H9 (cell line): ENCODE results near the gene DNAL1. TPM values are rescaled to one million over a fixed set of nuclear protein-coding genes. Genes with fewer than 3 reads are reported as not detected.

Source experiments
- DNase-seq: peaks from one replicate; pipeline ENCODE4 v3.0.0-alpha.2; 2017
- H2AFZ ChIP-seq: one replicate; pipeline ENCODE4 v1.6.1; 2013; ENCODE audit warnings: mild to moderate bottlenecking, low read length, control low read depth, moderate library complexity
- H2AK5ac ChIP-seq: 2 replicates; pipeline ENCODE4 v1.6.1; 2013; ENCODE audit warnings: low read length, control low read depth, mixed read lengths; ENCODE audit not compliant: insufficient read length
- H2BK120ac ChIP-seq: one replicate; pipeline ENCODE4 v1.6.1; 2013; ENCODE audit warnings: low read depth, mild to moderate bottlenecking, low read length, control low read depth, inconsistent platforms; ENCODE audit not compliant: poor library complexity, severe bottlenecking
- H2BK12ac ChIP-seq: 2 replicates; pipeline ENCODE4 v1.6.1; 2013; ENCODE audit warnings: low read length, control low read depth, mixed read lengths, low read depth; ENCODE audit not compliant: insufficient read length
- H2BK15ac ChIP-seq: 2 replicates; pipeline ENCODE4 v1.6.1; 2013; ENCODE audit warnings: low read depth, low read length, control low read depth
- H2BK20ac ChIP-seq: one replicate; pipeline ENCODE4 v1.6.1; 2013; ENCODE audit warnings: low read depth, mild to moderate bottlenecking, low read length, control low read depth, inconsistent platforms; ENCODE audit not compliant: poor library complexity, severe bottlenecking
- H2BK5ac ChIP-seq: 2 replicates; pipeline ENCODE4 v1.6.1; 2013; ENCODE audit warnings: low read length, control low read depth, mixed read lengths; ENCODE audit not compliant: insufficient read length
- H3K14ac ChIP-seq: 2 replicates; pipeline ENCODE4 v1.6.1; 2013; ENCODE audit warnings: low read length, control low read depth; ENCODE audit not compliant: insufficient read depth
- H3K18ac ChIP-seq: 2 replicates; pipeline ENCODE4 v1.6.1; 2013; ENCODE audit warnings: low read depth, mild to moderate bottlenecking, mixed read lengths, low read length, control low read depth; ENCODE audit not compliant: insufficient read length
- H3K23ac ChIP-seq: 2 replicates; pipeline ENCODE4 v1.6.1; 2013; ENCODE audit warnings: low read length, control low read depth, mixed read lengths, low read depth; ENCODE audit not compliant: insufficient read length
- H3K23me2 ChIP-seq: 2 replicates; pipeline ENCODE4 v1.6.1; 2013; ENCODE audit warnings: low read depth, mild to moderate bottlenecking, mixed read lengths, low read length, control low read depth; ENCODE audit not compliant: insufficient read length, poor library complexity, severe bottlenecking
- H3K27ac ChIP-seq: 2 replicates; pipeline ENCODE4 v1.5.1; 2013; ENCODE audit warnings: low read length, control low read depth, mixed read lengths, low read depth; ENCODE audit not compliant: insufficient read length
- H3K27me3 ChIP-seq: 2 replicates; pipeline ENCODE4 v1.6.1; 2013; ENCODE audit warnings: low read length, control low read depth, inconsistent platforms; ENCODE audit not compliant: insufficient read depth
- H3K4ac ChIP-seq: 2 replicates; pipeline ENCODE4 v1.6.1; 2013; ENCODE audit warnings: low read depth, mild to moderate bottlenecking, control low read depth, inconsistent platforms, low read length, moderate library complexity
- H3K4me1 ChIP-seq: 2 replicates; pipeline ENCODE4 v1.6.1; 2013; ENCODE audit warnings: low read length, control low read depth, inconsistent platforms; ENCODE audit not compliant: insufficient read depth
- H3K4me2 ChIP-seq: 2 replicates; pipeline ENCODE4 v1.6.1; 2013; ENCODE audit warnings: low read length, control low read depth, mixed read lengths; ENCODE audit not compliant: insufficient read length, insufficient read depth
- H3K56ac ChIP-seq: 2 replicates; pipeline ENCODE4 v1.6.1; 2013; ENCODE audit warnings: low read depth, mild to moderate bottlenecking, mixed read lengths, low read length, control low read depth; ENCODE audit not compliant: insufficient read length
- H3K79me1 ChIP-seq: 2 replicates; pipeline ENCODE4 v1.6.1; 2013; ENCODE audit warnings: low read depth, mild to moderate bottlenecking, moderate library complexity, low read length, control low read depth, inconsistent platforms; ENCODE audit not compliant: insufficient read depth, poor library complexity, severe bottlenecking
- H3K79me2 ChIP-seq: 2 replicates; pipeline ENCODE4 v1.6.1; 2013; ENCODE audit warnings: low read length, control low read depth, inconsistent platforms; ENCODE audit not compliant: insufficient read depth
- H3K9ac ChIP-seq: 2 replicates; pipeline ENCODE4 v1.6.1; 2013; ENCODE audit warnings: low read length, control low read depth, mixed read lengths; ENCODE audit not compliant: insufficient read length; ENCODE audit errors: extremely low read depth
- H3K9me3 ChIP-seq: one replicate; pipeline ENCODE4 v1.6.1; 2013; ENCODE audit warnings: low read depth, low read length, inconsistent platforms; ENCODE audit not compliant: control insufficient read depth
- H3T11ph ChIP-seq: one replicate; pipeline ENCODE4 v1.6.1; 2013; ENCODE audit warnings: mild to moderate bottlenecking, low read length, control low read depth, inconsistent platforms
- H4K20me1 ChIP-seq: one replicate; pipeline ENCODE4 v1.6.1; 2013; ENCODE audit not compliant: control insufficient read depth, insufficient read length, insufficient read depth
- H4K5ac ChIP-seq: 2 replicates; pipeline ENCODE4 v1.6.1; 2013; ENCODE audit warnings: low read depth, mild to moderate bottlenecking, mixed read lengths, low read length, control low read depth; ENCODE audit not compliant: insufficient read length
- H4K8ac ChIP-seq: replicated peaks from 2 replicates; pipeline ENCODE4 v1.6.1; 2013; ENCODE audit warnings: low read length, control low read depth, mixed read lengths, low read depth; ENCODE audit not compliant: insufficient read length
- H4K91ac ChIP-seq: 2 replicates; pipeline ENCODE4 v1.6.1; 2013; ENCODE audit warnings: low read depth, mild to moderate bottlenecking, moderate library complexity, mixed read lengths, low read length, control low read depth; ENCODE audit not compliant: insufficient read length
- H3K27ac Mint-ChIP-seq, 3 experiments: 2 replicates in 2 of 3; 3 replicates in 1 of 3; pipeline ENCODE4 v1.8.0; 2020 to 2021; ENCODE audit warnings: mixed read lengths in 3 of 3, mild to moderate bottlenecking in 1 of 3, moderate library complexity in 1 of 3
- H3K27me3 Mint-ChIP-seq: 2 replicates; pipeline ENCODE4 v1.8.0; 2021; ENCODE audit warnings: low read depth, mild to moderate bottlenecking, moderate library complexity, mixed read lengths
- H3K36me3 Mint-ChIP-seq, 3 experiments: 2 replicates in 2 of 3; 3 replicates in 1 of 3; pipeline ENCODE4 v1.8.0; 2020 to 2021; ENCODE audit warnings: low read depth in 3 of 3, mixed read lengths in 3 of 3; ENCODE audit not compliant: insufficient read depth in 1 of 3
- H3K4me1 Mint-ChIP-seq, 2 experiments: 2 replicates each; pipeline ENCODE4 v1.8.0; 2020; ENCODE audit warnings: mixed read lengths in 2 of 2
- H3K4me3 Mint-ChIP-seq, 2 experiments: 2 replicates in 1 of 2; 3 replicates in 1 of 2; pipeline ENCODE4 v1.8.0; 2020 to 2021; ENCODE audit warnings: mild to moderate bottlenecking in 2 of 2, mixed read lengths in 2 of 2, moderate library complexity in 1 of 2
- H3K9me3 Mint-ChIP-seq, 2 experiments: 2 replicates in 1 of 2; 3 replicates in 1 of 2; pipeline ENCODE4 v1.8.0; 2020; ENCODE audit warnings: mild to moderate bottlenecking in 2 of 2, mixed read lengths in 2 of 2, moderate library complexity in 1 of 2
- total RNA-seq: library from RNA; stranded (reverse); gene quantifications from 2 replicates; pipeline ENCODE4 v1.2.1, GENCODE V29; 2021
- TF ChIP-seq, protein P1 (sequence below): fragments of 200-600 bp; sonication (generic); conservative IDR thresholded peaks from 3 replicates; pipeline ENCODE4 v1.8.0; 2021; ENCODE audit warnings: antibody characterized with exemption, mild to moderate bottlenecking

DNAL1 gene
- total RNA-seq, 1 experiment from 2014 or later: 17.7 TPM

DNA sequence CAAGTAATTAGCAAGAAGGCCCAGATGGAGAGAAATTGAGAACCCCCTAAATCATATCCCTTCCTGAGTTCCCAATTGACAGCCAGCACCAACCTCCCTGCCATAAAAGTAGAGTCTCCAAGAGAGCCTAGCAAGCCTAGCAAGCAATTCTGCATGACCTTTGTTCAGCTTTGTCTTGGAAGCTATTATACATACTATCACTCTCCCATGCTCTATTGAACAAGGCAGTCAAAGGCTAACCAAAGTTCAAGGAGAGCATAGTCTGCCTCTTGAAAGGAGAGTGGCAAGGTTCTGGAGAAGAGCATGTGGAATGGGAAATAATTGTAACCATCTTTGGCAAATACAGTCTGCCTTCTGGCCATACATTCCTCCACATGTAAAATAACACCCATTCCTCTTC is 45.3 kb upstream of the DNAL1 start:
- H2BK5ac ChIP-seq: no peak overlapping the region
- H3K9me3 ChIP-seq: no peaks in the 10 kb centered on the region
- no peaks in the 10 kb centered on the region for H4K20me1 ChIP-seq
- no peak overlapping the region for H3K9ac ChIP-seq
- no peak overlapping the region for H2BK20ac ChIP-seq
- H3K4ac ChIP-seq: no peak overlapping the region
- H3K4me1 ChIP-seq: no peaks in the 10 kb centered on the region
- H3K4me2 ChIP-seq: no peak overlapping the region
- H3K23me2 ChIP-seq: no peaks in the 10 kb centered on the region
- no peaks in the 10 kb centered on the region for H3K27me3 ChIP-seq
- Mint-ChIP-seq H3K36me3 (peaks cover 0 to 2% (median under 1%) of the 10 kb centered on the region in 3 experiments; a peak in 2 of 7 replicates), H3K4me3 (no peak overlapping the region), H3K27me3 (no peaks in the 10 kb centered on the region; the same call in 1 of the 2 replicates), H3K4me1 (no peaks in the 10 kb centered on the region), H3K9me3 (peaks cover under 1 to 3% of the 10 kb centered on the region in 2 experiments; a peak in 2 of 5 replicates), H3K27ac (no peak overlapping the region)
- H4K5ac ChIP-seq: no peak overlapping the region
- H2BK15ac ChIP-seq: no peak overlapping the region
- no peaks in the 10 kb centered on the region for H3K79me2 ChIP-seq
- H4K91ac ChIP-seq: no peak overlapping the region
- no peak overlapping the region for H2AFZ ChIP-seq
- no peak overlapping the region for H2AK5ac ChIP-seq
- no peak overlapping the region for H3K56ac ChIP-seq
- TF ChIP-seq, protein P1, sequence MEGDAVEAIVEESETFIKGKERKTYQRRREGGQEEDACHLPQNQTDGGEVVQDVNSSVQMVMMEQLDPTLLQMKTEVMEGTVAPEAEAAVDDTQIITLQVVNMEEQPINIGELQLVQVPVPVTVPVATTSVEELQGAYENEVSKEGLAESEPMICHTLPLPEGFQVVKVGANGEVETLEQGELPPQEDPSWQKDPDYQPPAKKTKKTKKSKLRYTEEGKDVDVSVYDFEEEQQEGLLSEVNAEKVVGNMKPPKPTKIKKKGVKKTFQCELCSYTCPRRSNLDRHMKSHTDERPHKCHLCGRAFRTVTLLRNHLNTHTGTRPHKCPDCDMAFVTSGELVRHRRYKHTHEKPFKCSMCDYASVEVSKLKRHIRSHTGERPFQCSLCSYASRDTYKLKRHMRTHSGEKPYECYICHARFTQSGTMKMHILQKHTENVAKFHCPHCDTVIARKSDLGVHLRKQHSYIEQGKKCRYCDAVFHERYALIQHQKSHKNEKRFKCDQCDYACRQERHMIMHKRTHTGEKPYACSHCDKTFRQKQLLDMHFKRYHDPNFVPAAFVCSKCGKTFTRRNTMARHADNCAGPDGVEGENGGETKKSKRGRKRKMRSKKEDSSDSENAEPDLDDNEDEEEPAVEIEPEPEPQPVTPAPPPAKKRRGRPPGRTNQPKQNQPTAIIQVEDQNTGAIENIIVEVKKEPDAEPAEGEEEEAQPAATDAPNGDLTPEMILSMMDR: no peak
- H3K79me1 ChIP-seq: no peaks in the 10 kb centered on the region
- H3K18ac ChIP-seq: no peak overlapping the region
- H2BK120ac ChIP-seq: no peak overlapping the region
- H2BK12ac ChIP-seq: no peak overlapping the region
- no peak overlapping the region for H3T11ph ChIP-seq
- no peak overlapping the region for H3K23ac ChIP-seq
- no peak overlapping the region for H3K14ac ChIP-seq
- DNase-seq: no peak
- no peak overlapping the region for H4K8ac ChIP-seq
- no peak overlapping the region for H3K27ac ChIP-seq
